Lower leg skin (tissue), 4 donors: ENCODE data around the gene MXI1. TPM values are rescaled to one million over a fixed set of nuclear protein-coding genes. Genes with fewer than 3 reads are reported as not detected.

Source experiments
- DNase-seq, 2 donors: peaks; one replicate each; pipeline ENCODE4 v3.0.0-alpha.2; 2019; ENCODE audit warnings: low spot score in 2 of 2
- H3K4me3 ChIP-seq: fragments of 200-600 bp; sonication (generic); 2 replicates; pipeline ENCODE4 v1.5.1; 2017; ENCODE audit warnings: mild to moderate bottlenecking, low read depth; ENCODE audit not compliant: poor library complexity, severe bottlenecking
- CTCF ChIP-seq, 3 donors: fragments of 450-650 bp; IDR thresholded peaks; one replicate each; pipeline ENCODE4 v1.5.1; 2016; ENCODE audit warnings: antibody characterized with exemption in 3 of 3, mild to moderate bottlenecking in 3 of 3, moderate library complexity in 2 of 3
- POLR2A ChIP-seq, 2 donors: fragments of 450-650 bp; IDR thresholded peaks; one replicate each; pipeline ENCODE4 v1.6.1; 2016 to 2017; ENCODE audit warnings: antibody characterized with exemption in 2 of 2, mild to moderate bottlenecking in 1 of 2, moderate library complexity in 1 of 2
- WGBS, 2 donors: methylation state at CpG; one replicate each; pipeline ENCODE4 v1.1.5; 2018; 5-methylcytosine and 5-hydroxymethylcytosine counted together
- intact Hi-C: fragments of 100-400 bp; cut with DNase I; formaldehyde crosslinking; loops from one replicate; pipeline ENCODE4 v1.15.0; 2023; ENCODE audit warnings: low total_unique reads
- total RNA-seq, 4 donors: library from RNA; depleted of rRNA; stranded (reverse); fragments of >200 nt; gene quantifications; one replicate each; pipeline ENCODE4 v1.1.0, GENCODE V29; 2016

Gene MXI1
- total RNA-seq, 4 donors from 2014 or later = 83.9 to 112 (median 99.3) TPM

GRCh38 chr10:110305767-110306451 is 98.5 kb downstream of the MXI1 start:
- H3K4me3 ChIP-seq = no peak overlapping the region
- intact Hi-C loops = no loop called here
- WGBS, 2 donors = 54 to 66% methylated on average over 17 of the region's 17 CpGs
- DNase-seq = peak in 1 of 2 donors; percentile 38
- no peak for TF ChIP-seq CTCF (IDR thresholded peaks at IDR 0.05)
- no peak for TF ChIP-seq POLR2A (IDR thresholded peaks at IDR 0.05)

- intact Hi-C loops = no loop called here
- no peak for DNase-seq
- H3K4me3 ChIP-seq = no peak overlapping the region
- WGBS, 2 donors = 12% methylated on average over 2 of the region's 2 CpGs
- TF ChIP-seq CTCF (IDR thresholded peaks at IDR 0.05) (no peak), POLR2A (IDR thresholded peaks at IDR 0.05) (no peak)
These were observed 99.0 kb downstream of the MXI1 start for GRCh38 chr10:110306452-110306768.

- DNase-seq = no peak
- WGBS, 2 donors = 51 to 54% methylated on average over 4 of the region's 4 CpGs
- intact Hi-C loops = no loop called here
- no peak overlapping the region for H3K4me3 ChIP-seq
- TF ChIP-seq CTCF (IDR thresholded peaks at IDR 0.05) (no peak), POLR2A (IDR thresholded peaks at IDR 0.05) (no peak)
These were observed 100.4 kb downstream of the MXI1 start for GRCh38 chr10:110307805-110308204.

GRCh38 chr10:110310741-110311140 is 103.3 kb downstream of the MXI1 start:
- WGBS, 2 donors = 48 to 52% methylated on average over 3 of the region's 3 CpGs
- TF ChIP-seq POLR2A (IDR thresholded peaks at IDR 0.05) (no peak), CTCF (IDR thresholded peaks at IDR 0.05) (no peak)
- no peak for DNase-seq
- intact Hi-C loops = loop anchor here (5.0 kb wide), 1 partner anchor 237 kb away; no protein-coding TSS in a partner anchor
- H3K4me3 ChIP-seq = no peak overlapping the region

GRCh38 chr10:110311357-110311949 is 104.0 kb downstream of the MXI1 start:
- intact Hi-C loops = loop anchor here (5.0 kb wide), 1 partner anchor 236 kb away; no protein-coding TSS in a partner anchor
- no peak overlapping the region for H3K4me3 ChIP-seq
- WGBS, 2 donors = 3 to 4% methylated on average over 3 of the region's 3 CpGs
- no peak for DNase-seq
- TF ChIP-seq POLR2A (IDR thresholded peaks at IDR 0.05) (no peak), CTCF (IDR thresholded peaks at IDR 0.05) (peak in 1 of 3 donors; percentile 51)
